Astrocyte of the spinal cord (primary cell): Measurements from ENCODE around the gene RAB4A.

Source experiments
- DNase-seq: peaks from one replicate; pipeline ENCODE4 v3.0.0; 2011; ENCODE audit warnings: low read depth, low spot score
- H3K4me3 ChIP-seq: 2 replicates; pipeline ENCODE4 v1.5.1; 2011; ENCODE audit warnings: low read depth, mild to moderate bottlenecking, low read length, moderate library complexity
- CTCF ChIP-seq: IDR thresholded peaks from 2 replicates; pipeline ENCODE4 v1.5.1; 2012; ENCODE audit warnings: low read depth, mild to moderate bottlenecking, low read length, inconsistent platforms
- in situ Hi-C: cut with HindIII; loops from 2 replicates; pipeline ENCODE4 v1.10.0; 2017; ENCODE audit warnings: low sequenced_read_pairs

The RAB4A gene

GRCh38 chr1:229240532-229240931 lies 30.4 kb upstream of the RAB4A start:
- in situ Hi-C loops = no loop called here
- no peak for TF ChIP-seq CTCF
- H3K4me3 ChIP-seq = no peak overlapping the region
- no peak for DNase-seq

GRCh38 chr1:229241390-229241789 lies 29.5 kb upstream of the RAB4A start:
- DNase-seq = no peak
- no peak overlapping the region for H3K4me3 ChIP-seq
- TF ChIP-seq CTCF = no peak
- in situ Hi-C loops = no loop called here

GRCh38 chr1:229243638-229244037 lies 27.3 kb upstream of the RAB4A start:
- in situ Hi-C loops = no loop called here
- H3K4me3 ChIP-seq = no peak overlapping the region
- no peak for DNase-seq
- TF ChIP-seq CTCF = no peak

GRCh38 chr1:229244091-229244490 lies 26.8 kb upstream of the RAB4A start:
- in situ Hi-C loops = no loop called here
- H3K4me3 ChIP-seq = no peak overlapping the region
- no peak for DNase-seq
- no peak for TF ChIP-seq CTCF

- in situ Hi-C loops = no loop called here
- no peak for DNase-seq
- no peak for TF ChIP-seq CTCF
- no peak overlapping the region for H3K4me3 ChIP-seq
Measured at GRCh38 chr1:229247871-229248270, 23.0 kb upstream of the RAB4A start.

GRCh38 chr1:229248821-229249817 lies 21.8 kb upstream of the RAB4A start:
- DNase-seq = no peak
- H3K4me3 ChIP-seq = no peak overlapping the region
- in situ Hi-C loops = no loop called here
- no peak for TF ChIP-seq CTCF
